ENCODE data around the gene NXPH1.

The NXPH1 gene

DNA sequence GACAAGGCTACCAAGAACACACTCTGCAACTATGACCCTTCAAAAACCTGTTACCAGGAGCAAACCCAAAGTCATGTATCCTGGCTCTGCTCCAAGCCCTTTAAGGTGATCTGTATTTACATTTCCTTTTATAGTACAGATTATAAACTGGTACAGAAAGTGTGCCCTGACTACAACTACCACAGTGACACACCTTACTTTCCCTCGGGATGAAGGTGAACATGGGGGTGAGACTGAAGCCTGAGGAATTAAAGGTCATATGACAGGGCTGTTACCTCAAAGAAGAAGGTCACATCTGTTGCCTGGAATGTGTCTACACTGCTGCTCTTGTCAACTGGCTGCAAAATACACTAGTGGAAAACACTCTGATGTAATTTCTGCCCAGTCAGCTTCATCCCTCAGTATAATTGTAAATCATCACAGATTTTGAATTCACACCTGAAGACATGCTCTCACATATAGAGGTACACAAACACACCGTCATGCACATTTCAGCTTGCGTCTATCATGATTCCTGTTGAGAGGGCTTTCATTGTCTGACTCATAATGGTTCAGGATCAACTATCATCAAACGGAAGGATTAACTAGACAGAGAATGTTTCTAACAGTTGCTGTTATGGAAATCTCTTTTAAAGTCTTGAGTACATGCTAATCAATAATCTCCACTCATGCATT is 318.3 kb downstream of the NXPH1 start:
- H3K4me3 ChIP-seq = no peak overlapping the region
- H3K27ac ChIP-seq = no peak overlapping the region
- no peak for DNase-seq (ENCODE audit: low spot score)
- no peak for TF ChIP-seq CTCF (IDR thresholded peaks at IDR 0.05)

DNA sequence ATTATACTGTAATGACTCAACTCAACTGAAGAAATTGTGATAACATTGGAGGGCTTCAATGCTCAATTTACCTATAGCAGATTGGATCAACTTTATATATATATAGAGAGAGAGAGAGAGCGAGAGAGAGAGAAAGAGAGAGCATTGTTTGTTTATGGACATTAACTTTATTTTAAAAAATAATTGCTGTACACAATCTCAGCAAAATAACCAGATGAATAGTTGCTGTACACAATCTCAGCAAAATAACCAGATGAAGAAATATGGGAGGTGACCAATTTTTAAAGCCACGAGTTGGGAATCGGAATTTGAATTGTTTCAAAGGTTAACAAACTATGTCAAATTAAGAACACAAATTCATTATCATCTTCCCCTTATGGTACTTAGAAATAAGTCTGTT is 319.9 kb downstream of the NXPH1 start:
- no peak for TF ChIP-seq CTCF (IDR thresholded peaks at IDR 0.05)
- Histone ChIP-seq H3K4me3 (no peak overlapping the region), H3K27ac (no peak overlapping the region)
- DNase-seq (ENCODE audit: low spot score) = no peak

- TF ChIP-seq CTCF (IDR thresholded peaks at IDR 0.05) = no peak
- no peak overlapping the region for H3K27ac ChIP-seq
- no peak overlapping the region for H3K4me3 ChIP-seq
- no peak for DNase-seq (ENCODE audit: low spot score)
Observed at GRCh38 chr7:8761731-8762130, 328.3 kb downstream of the NXPH1 start.

DNA sequence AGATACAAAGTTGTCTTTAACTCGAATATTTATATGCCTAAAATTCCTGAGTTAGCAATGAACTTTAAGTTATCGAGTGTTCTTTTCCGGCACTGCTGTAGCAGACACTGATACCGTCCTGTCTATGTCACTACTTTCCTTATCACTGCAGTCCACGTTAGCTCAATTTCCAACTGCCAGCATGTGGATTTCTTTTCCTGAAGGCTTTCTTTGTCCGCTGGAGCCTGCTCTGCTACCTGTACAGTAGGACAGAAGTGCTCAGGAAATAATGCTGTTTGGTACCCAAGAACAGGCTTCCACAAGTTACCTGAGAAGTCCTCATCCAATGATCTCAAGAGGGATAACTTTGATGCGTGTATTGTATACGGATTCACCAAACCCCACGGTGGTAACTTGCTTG is 329.4 kb downstream of the NXPH1 start:
- DNase-seq (ENCODE audit: low spot score) = no peak
- no peak for TF ChIP-seq CTCF (IDR thresholded peaks at IDR 0.05)
- H3K4me3 ChIP-seq = no peak overlapping the region

GRCh38 chr7:8765374-8765773 is 332.0 kb downstream of the NXPH1 start:
- DNase-seq (ENCODE audit: low spot score) = no peak
- no peak overlapping the region for H3K27ac ChIP-seq
- TF ChIP-seq CTCF (IDR thresholded peaks at IDR 0.05) = no peak
- no peak overlapping the region for H3K4me3 ChIP-seq

More for the DNA sequence above, 329.4 kb downstream of the NXPH1 start:
- H3K27ac ChIP-seq = no peak overlapping the region

DNA sequence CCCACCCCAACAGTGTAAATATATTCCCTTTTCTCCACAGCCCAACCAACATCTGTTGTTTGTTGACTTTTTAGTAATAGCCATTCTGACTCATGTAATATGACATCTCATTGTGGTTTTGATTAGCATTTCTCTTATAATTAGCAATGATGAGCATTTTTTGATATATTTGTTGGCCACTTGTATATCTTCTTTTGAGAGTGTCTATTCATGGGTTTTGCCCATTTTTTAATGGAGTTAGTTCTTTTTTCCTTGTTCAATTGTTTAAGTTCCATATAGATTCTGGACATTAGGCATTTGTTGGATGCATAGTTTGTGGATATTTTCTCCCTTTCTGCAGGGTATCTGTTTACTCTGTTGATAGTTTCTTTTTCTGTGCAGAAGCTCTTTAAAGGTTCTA is 340.1 kb downstream of the NXPH1 start:
- Histone ChIP-seq H3K4me3 (no peak overlapping the region), H3K27ac (no peak overlapping the region)
- no peak for DNase-seq (ENCODE audit: low spot score)
- no peak for TF ChIP-seq CTCF (IDR thresholded peaks at IDR 0.05)

GRCh38 chr7:8778459-8778858 is 345.1 kb downstream of the NXPH1 start:
- DNase-seq (ENCODE audit: low spot score) = no peak
- Histone ChIP-seq H3K27ac (no peak overlapping the region), H3K4me3 (no peak overlapping the region)
- no peak for TF ChIP-seq CTCF (IDR thresholded peaks at IDR 0.05)
